ENCODE measurements around the gene PTMS.

DNA sequence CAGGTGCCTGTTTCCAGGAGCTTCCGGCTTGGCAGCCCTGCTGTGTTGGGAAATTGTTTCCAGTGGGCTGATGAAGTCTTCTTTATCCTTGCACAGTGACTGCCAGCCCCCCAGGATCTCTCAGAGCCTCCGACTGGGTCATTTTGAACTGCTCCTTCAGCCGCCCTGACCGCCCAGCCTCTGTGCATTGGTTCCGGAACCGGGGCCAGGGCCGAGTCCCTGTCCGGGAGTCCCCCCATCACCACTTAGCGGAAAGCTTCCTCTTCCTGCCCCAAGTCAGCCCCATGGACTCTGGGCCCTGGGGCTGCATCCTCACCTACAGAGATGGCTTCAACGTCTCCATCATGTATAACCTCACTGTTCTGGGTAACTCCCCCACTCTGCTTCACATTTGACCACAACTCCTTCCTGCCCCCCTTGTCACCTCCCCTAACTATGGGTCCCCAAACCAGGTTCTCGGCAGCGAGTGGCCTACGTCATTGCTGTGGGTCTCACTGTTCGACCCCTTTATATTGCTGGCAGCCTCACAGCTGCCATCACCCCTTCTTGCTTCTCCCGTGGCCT is 8.4 kb downstream of the PTMS start:
- TF ChIP-seq, protein P1, sequence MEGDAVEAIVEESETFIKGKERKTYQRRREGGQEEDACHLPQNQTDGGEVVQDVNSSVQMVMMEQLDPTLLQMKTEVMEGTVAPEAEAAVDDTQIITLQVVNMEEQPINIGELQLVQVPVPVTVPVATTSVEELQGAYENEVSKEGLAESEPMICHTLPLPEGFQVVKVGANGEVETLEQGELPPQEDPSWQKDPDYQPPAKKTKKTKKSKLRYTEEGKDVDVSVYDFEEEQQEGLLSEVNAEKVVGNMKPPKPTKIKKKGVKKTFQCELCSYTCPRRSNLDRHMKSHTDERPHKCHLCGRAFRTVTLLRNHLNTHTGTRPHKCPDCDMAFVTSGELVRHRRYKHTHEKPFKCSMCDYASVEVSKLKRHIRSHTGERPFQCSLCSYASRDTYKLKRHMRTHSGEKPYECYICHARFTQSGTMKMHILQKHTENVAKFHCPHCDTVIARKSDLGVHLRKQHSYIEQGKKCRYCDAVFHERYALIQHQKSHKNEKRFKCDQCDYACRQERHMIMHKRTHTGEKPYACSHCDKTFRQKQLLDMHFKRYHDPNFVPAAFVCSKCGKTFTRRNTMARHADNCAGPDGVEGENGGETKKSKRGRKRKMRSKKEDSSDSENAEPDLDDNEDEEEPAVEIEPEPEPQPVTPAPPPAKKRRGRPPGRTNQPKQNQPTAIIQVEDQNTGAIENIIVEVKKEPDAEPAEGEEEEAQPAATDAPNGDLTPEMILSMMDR (IDR thresholded peaks at IDR 0.05; ENCODE audit: poor library complexity), result no peak
- TF ChIP-seq EZH2 (IDR thresholded peaks at IDR 0.05; ENCODE audit: borderline replicate concordance) (no peak), EZH2phosphoT487 (IDR thresholded peaks at IDR 0.05; ENCODE audit: low read depth, severe bottlenecking, unreplicated experiment) (no peak)
